Esophagus squamous epithelium (tissue), 4 donors: Measurements from ENCODE around the gene C11orf91.

Source experiments
- CTCF ChIP-seq, 6 experiments: fragments of 450-650 bp in 4 of 6; fragments of 200-600 bp in 2 of 6; sonication (generic) in 2 of 6; IDR thresholded peaks; one replicate each; pipeline ENCODE4 v1.5.1; 2016 to 2019; ENCODE audit warnings: antibody characterized with exemption in 6 of 6, mild to moderate bottlenecking in 4 of 6, moderate library complexity in 4 of 6
- POLR2A ChIP-seq, 4 donors: fragments of 450-650 bp; IDR thresholded peaks; one replicate each; pipeline ENCODE4 v1.6.1; 2017; ENCODE audit warnings: antibody characterized with exemption in 4 of 4, mild to moderate bottlenecking in 4 of 4, moderate library complexity in 3 of 4

- no peak for TF ChIP-seq CTCF (IDR thresholded peaks at IDR 0.05)
- TF ChIP-seq POLR2A (IDR thresholded peaks at IDR 0.05), result no peak
These were observed 20.8 kb upstream of the C11orf91 start for GRCh38 chr11:33721426-33721825.
